Hematopoietic multipotent progenitor cell treated with erythropoietin and hydrocortisone succinate and interleukin-3 and kit ligand, for 4 days (in vitro differentiated cells): Measurements from ENCODE around the gene RAPSN.

Experiments
- DNase-seq: peaks from one replicate; pipeline ENCODE4 v3.0.0-alpha.2; 2015

Gene RAPSN

DNA sequence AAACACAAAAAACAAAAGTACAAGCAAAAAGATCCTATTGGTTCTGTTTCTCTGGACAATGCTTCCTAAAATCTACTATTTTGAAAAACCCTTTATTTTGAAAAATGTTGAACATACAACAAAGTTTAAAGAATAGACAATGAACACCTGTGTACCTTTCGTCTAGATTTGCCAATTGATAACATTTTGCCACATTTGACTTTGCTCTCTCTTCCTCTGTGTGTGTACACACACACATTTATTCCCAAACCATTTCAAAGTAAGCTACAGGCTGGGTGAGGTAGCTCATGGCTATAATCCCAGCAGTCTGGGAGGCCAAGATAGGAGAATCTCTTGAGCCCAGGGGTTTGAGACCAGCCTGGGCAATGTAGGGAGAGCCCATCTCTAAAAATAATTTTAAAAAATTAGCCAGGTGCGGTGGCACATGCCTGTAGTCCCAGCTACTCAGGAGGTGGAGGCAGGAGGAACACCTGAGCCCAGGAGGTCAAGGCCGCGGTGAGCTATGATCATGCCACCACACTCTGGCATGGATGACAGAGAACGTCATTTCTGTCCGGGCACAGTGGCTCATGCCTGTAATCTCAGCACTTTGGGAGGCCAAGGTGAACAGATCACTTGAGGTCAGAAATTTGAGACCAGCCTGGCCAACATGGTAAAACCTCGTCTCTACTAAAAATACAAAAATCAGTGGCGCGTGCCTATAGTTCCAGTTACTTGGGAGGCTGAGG, 17.4 kb downstream of the RAPSN start:
- no peak for DNase-seq

DNA sequence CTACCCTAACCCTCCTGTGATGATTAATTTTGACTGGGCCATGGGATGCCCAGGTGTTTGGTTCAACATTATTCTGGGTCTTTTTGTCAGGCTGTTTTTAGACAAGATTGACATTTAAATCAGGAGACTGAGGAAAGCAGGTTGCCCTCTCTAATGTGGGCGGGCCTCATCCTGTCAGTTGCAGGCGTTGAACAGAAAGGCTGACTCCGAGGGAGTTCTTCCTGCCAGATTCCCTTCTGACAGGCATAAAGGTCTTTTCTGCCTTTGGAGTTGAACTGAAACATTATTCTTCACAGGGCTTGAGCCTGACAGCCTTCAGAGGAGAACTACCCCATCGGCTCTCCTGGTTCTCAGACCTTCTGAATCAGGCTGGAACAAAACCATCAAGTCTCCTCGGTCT, 18.4 kb downstream of the RAPSN start:
- DNase-seq = no peak

DNA sequence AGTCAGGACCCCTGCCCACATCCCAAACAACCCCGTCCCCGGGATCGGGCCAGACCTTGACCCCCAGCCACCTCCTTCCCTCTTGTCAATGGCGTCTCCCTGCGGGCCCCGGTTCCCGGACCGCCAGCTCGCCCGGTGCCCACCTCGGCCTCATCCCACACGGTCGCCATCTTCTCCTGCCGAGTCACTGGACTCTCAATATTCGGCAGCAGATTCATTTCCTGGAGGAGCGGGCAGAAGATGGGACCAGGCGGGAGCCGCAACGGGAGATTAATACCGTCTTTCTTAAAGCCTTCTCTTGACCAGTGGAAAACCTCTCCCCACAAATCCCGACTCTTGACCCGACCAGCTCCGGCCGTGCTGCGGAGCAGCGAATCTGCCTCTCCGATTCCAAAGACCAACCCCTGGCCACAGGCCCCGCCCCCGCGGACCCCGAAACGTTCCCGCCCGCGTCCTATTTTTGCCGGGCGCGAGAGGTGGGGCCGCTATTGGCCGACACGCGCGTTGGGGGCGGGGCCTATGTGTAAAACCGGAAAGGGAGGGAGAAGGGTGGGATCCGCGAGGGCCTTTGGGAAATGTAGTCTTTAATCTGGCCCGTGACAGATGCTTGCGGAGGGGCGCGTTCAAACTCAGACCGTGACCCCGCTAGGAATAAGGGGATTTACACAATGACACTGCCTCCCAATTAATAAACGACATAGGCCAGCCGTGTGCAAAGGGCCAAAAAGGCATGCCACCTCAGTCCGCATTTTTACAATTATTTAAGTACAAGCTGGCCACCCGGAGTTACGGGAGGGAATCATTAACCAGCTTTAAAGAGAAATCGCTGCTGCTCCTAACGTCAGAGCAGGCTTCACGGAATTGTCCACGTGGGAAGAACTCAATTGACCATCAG, 22.6 kb downstream of the RAPSN start, which contains the start of gene PSMC3:
Gene PSMC3, minus strand, starts transcription at position 378 of the 895 bp plus-strand sequence. Its CDS starts 160 bp downstream, at position 218.
- DNase-seq = peak; percentile 99

DNA sequence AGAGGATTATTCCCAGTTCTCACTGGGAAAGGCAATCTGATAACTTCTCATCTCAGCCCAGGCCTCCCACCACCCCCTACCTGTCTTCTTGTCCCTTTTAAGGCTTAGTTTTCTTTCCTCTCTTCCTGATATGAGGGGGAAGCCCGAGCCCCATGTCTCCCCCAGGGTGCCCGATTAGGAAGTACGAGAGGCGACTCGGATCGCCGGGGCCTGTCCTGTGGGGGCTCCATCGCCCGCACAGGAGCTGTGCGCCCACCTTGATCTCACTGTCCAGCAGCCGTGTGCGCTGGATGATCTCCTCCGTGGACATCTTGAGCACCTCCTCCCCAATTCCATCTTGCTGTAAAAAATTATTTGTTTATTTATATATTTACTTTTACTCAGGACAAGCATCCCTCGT, 23.3 kb downstream of the RAPSN start:
- DNase-seq = no peak

DNA sequence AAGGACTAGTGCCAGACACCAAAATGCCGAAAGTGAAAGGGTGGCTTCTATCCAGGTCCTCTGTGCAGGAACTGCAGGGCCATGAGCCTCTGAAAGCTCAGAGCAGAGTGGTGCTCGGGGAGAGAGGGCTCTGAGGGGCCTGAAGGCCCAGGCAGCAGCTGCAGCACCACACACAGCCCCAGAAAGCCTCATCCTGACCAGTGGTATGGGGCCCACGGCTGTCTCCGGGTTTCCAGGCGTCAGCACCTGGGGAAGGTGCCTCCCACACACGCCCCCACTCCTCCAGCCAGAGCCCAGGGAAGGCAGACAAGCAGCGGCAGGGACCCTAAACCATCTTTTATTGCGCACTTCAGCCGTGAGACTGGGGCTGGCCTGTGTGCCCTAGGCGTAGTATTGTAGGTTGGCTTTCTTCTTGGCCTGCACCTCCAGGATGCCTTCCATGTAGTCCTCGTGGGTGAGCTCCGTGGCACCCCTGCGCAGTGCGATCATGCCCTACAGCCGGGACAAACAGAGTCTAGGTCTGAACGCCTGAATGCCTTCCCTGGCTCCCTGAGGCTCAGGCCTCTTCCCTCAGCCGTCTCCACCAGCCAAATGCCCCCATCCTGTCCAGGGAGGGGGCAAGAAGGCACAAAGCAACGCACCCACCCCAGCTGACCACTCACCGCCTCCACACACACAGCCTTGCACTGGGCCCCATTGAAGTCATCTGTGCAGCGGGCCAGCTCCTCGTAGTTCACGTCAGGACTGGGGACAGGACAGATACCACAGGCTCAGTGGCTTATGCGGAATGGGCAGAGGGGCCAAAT, 30.3 kb downstream of the RAPSN start:
- DNase-seq = no peak

DNA sequence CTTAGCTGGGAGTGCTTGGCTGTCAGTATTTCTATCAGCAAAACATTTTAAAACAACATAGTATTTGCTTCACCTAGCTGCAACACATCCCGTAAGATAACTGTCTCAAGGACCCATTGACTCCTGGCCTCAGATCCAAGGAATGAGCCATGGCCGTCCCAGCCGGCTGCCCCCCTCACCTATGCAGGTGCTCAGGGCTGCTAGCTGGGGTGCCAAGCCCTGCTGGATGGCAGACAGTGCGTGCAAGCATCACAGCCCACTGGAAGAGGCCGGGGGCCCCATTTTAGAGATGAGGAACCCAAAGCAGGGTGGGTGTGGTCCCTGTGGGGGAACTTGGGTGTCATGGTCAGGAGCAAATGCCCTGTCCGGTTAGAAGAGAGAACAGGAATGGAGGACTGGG, 31.2 kb downstream of the RAPSN start:
- no peak for DNase-seq

DNA sequence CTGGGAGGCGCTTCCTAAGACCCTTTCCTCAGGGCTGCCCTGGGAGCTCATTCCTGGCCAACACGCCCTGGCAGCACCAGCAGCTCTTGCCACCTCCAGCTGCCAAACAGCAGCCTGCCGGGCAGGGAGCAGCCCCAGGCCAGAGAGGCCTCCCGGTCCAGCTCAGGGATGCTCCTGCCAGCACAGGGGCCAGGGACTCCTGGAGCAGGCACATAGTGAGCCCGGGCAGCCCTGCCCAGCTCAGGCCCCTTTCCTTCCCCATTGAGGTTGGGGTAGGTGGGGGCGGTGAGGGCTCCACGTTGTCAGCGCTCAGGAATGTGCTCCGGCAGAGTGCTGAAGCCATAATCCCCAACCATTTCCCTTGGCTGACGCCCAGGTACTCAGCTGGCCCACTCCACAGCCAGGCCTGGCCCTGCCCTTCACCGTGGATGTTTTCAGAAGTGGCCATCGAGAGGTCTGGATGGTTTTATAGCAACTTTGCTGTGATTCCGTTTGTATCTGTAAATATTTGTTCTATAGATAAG, 32.9 kb downstream of the RAPSN start:
- DNase-seq = no peak

DNA sequence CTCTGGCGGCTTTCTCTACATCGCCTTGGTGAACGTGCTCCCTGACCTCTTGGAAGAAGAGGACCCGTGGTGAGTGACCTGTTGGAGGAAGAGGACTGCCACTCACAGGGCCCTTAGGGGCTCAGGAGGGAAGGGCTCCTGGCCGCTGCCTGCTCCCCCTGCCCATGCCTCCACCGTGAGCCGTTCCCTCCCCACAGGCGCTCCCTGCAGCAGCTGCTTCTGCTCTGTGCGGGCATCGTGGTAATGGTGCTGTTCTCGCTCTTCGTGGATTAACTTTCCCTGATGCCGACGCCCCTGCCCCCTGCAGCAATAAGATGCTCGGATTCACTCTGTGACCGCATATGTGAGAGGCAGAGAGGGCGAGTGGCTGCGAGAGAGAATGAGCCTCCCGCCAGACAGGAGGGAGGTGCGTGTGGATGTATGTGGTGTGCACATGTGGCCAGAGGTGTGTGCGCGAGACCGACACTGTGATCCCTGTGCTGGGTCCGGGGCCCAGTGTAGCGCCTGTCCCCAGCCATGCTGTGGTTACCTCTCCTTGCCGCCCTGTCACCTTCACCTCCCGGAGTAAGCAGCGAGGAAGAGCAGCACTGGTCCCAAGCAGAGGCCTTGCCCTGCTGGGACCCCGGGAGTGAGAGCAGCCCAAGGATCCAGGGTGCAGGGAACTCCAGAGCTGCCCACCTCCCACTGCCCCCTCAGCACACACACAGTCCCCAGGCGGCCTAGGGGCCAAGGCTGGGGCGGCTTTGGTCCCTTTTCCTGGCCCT, 33.7 kb downstream of the RAPSN start:
- no peak for DNase-seq

DNA sequence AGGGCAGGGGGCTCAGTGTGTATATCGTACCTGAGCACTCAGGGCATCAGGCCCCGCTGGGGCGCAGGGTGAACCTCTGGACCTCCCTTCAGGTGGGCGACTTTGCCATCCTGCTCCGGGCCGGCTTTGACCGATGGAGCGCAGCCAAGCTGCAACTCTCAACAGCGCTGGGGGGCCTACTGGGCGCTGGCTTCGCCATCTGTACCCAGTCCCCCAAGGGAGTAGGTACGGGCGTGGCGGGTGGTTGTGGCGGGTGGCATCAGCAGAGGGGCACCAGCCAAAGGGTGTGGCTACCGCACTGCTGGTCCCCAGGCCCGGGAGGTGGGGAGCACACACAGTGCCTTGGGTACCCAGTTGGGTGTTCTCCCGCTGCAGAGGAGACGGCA, 34.3 kb downstream of the RAPSN start:
- no peak for DNase-seq

DNA sequence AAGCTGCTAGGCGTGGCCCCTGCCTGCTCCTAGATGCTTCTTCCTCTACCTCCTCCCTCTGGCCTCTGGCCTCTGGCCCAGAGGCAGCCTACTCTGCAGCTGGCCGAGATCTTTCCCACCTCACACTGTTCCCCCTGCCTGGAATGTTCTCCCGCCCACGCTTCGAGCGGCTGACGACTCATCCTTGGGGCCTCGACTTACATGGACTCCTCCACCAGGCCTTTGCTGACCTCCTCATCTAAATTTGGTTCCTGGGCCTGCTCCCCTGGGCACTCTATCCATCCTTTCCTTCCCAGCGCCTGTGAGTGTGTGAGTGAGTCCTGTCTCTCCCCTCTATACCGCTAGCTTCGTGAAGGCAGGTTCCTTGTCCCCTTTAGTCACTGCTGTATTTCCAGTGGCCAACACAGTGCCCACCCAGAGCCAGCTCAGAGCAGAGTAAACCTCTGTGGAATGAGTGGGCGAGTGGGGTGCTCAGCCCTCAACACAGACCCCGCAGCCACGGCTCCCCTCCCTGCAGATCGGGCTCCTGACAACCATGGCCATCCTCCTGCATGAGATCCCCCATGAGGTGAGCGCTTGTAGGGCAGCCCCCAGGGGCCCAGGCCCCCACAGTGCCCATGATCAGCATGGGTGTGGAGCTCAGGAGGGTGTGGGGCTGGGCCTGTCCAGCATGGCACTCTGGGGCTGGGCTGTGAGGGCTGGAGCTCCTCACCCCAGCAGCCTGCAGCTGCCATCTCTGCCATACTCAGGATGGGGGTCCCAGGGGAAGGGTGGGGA, 34.8 kb downstream of the RAPSN start:
- DNase-seq = no peak

DNA sequence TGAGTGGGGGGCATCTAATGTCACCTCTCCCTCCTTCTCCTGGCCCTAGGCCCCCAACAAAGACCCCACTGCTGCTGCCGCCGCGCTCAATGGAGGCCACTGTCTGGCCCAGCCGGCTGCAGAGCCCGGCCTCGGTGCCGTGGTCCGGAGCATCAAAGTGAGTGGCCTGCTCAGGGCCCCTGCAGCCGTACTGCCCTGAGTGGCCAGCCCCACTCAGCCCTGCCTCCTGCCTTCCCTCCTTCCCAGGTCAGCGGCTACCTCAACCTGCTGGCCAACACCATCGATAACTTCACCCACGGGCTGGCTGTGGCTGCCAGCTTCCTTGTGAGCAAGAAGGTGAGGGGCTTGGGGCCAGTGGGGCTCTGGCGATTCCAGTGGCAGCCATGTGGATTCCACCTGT, 35.6 kb downstream of the RAPSN start:
- no peak for DNase-seq

DNA sequence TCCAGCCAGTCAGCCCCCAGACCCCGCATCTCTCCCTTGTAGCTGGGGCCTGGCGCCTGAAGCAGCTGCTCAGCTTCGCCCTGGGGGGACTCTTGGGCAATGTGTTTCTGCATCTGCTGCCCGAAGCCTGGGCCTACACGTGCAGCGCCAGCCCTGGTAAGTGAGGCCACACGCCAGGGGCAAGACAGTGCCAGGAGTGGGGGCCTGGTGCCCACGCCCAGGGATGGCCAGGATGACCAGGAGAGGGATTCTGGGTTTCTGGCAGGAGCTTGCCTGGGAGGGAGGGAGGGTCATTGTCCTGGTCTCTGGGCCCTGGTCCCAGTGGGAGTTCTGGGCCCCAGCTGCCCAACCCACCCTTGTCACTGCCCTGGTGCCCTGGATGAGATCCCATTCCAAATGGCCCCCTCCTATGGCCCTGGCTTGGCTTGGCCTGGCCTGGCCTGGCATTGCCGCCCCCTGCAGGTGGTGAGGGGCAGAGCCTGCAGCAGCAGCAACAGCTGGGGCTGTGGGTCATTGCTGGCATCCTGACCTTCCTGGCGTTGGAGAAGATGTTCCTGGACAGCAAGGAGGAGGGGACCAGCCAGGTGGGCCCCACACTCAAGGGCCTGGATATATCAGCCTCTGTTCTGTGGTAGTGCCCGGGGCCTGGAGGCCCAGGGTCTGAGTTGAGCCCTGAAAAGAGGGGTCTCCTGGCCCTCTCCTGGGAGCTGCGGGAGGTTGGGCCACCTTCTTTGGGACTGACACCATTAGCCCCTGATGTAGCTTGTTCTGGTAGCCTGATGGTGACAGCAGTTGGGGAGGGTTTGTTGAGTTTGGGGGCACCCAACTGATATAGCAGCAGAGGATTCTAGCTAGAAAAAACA, 36.8 kb downstream of the RAPSN start:
- peak; percentile 78 for DNase-seq

DNA sequence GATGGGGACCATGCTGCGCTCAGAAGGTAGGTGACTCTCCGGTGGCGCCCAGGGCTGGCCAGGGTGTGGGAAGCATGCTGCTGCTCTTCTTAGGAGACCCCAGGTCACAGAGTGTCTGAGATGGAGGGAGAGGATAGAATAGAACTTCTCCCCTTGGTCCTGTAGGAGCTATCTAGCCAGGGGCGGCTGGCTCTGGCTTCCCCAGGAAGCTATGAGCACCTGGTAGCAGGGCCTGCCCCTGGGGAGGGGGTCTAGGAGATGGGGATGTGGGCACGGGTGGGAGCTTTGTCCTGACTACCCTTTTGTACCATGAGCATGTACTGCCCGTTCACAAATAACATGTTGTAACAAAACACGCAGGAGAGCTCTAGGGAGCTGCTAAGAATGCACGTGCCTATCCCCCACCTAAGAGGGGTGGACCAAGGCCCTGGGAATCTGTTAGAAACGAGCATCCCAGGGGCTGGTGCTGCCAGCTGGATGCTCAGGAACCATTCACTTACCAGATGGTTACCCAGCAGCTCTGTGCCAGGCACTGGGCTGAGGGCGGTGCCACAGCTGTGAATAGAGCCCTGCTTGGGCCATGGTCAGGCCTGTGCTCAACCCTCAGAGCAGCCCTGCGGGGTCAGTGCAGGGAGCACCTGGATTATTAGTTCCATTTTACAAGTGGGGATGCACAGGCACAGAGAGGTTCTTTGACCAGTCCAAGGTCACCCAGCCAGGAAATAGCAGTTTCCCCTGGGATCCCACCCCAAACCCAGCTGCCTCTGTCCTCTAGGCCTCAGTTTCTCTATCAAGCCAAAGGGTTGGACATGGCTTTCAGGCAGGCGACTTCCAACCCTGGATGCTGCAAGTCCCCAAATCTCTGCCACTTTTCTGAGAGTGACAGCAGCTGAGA, 38.3 kb downstream of the RAPSN start:
- no peak for DNase-seq

DNA sequence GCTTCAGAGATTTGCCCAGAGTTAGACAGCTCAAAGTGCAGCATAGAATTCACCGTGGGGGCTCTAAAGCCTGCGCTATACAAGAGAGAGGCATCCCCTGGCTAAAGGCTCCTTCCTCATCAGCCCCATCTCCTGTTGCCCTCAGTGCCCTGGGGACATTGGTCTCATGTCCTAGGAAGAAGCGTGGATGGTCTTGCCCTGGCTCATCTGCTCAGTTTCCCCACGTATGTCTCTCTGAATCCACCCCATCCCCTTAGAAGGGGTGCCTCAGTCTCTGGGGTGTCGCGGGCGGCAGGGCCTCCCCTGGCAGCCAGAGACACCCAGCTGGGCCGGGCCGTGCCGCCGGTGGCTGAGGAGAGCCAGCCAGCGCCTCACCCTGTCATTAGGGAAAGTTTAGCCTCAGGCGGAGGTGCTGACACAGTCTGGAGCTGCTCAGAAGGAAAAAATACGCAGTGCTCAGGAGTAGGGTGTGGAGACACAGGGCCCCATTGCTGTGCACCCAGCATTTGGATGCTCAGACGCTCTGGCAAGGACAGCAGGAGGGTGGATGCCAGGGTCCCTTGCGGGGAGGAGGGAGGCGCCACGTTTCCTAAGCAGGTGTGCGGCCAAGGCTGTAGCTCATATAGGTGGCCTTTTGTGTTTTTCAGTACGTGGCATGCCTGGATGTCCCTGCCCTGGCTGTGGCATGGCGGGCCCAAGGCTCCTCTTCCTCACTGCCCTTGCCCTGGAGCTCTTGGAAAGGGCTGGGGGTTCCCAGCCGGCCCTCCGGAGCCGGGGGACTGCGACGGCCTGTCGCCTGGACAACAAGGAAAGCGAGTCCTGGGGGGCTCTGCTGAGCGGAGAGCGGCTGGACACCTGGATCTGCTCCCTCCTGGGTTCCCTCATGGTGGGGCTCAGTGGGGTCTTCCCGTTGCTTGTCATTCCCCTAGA, 39.2 kb downstream of the RAPSN start:
- DNase-seq = no peak

DNA sequence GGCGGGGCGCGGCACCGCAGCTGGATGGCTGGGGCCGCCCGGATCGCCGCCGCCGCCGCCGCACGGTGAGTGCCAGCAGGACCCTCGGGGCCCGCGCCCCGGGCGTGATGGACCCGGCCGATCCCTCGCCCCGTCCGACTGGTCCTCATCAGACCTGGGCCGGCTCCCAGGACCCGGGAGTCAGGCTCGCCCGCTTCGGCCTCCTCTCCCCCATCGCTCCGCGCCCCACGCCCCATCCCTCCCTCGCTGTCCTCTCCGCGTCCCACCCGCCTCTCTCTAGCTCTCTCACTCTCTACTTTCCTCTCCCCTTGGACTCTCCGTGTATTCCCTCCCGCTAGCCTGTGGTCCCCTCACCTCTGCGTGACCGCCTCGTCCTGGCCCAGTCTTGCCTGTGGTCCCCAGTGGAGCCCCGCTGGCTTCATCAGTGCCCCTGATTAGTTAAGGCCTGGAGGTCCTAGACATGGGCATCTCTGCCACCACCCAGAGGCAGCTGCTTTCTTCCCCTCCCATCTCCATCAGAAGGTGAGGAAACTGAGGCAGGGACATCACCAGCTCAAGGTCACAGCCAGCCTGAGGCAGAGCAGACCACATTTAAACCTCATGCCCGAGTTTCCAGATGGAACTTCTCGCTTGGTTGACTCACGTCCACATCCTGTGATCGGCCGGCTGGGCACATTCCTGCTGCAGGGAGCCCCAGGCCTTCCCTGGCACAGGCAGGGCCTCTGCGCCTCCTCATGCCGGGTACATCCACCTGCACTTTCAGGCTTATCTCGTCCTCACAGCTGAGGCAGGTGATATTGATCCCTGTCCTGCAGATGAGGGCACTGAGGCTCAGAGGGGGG, 40.1 kb downstream of the RAPSN start:
- DNase-seq = no peak

DNA sequence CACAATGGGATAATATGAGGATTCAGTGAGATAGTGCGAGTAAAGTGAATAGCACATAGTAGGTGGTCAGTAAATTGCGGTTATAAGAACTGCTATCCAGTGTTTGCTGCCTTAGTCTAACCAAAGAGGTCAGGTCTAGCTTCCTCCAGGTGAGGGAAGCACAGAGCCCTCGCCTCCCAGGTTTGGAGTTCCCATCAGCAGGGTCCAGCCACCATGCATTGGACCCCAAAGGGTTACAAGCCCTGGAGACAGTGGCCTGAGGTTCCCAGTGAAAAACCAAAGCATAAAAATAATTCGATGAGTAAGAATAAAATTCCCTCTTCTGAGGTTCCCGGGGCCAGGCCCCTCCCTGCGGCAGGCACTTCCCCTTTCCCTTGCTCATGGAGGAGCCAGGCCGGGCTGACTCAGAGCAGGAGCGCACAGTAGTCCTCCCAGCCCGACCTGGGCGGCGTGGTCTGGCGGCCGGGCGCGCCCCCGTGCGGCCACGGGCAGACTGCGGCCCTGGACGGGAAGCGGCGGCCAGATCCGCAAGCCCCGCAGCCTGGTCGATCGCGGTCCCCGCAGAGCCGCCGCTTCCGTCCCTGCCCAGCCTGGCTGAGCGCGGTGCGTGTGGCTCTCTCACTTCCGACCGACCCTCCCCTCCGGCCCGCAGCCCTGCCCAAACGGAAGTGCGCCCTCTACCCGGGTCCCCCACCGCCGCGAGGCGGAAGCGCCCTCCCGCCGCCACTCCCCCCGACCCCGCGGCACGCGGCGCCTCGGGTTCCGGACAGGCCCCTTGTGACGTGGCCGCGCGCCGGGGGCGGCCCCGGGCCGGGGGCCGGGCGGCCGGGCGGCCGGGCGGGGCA, 41.0 kb downstream of the RAPSN start, which contains the start of gene SLC39A13:
Gene SLC39A13, plus strand, starts transcription at position 845 of the 845 bp plus-strand sequence. CDS start 1,505 bp downstream, outside the sequence.
- DNase-seq = peak; percentile 98
